ENCODE measurements around the gene ITM2C. TPM values are rescaled to one million over a fixed set of nuclear protein-coding genes. Genes with fewer than 3 reads are reported as not detected.

The ITM2C gene
- total and polyA plus RNA-seq, 2 of the 13 experiments (the other 11 are each of a cell fraction or from before 2014, with no cell fraction given), result 70.5 to 270 TPM

DNA sequence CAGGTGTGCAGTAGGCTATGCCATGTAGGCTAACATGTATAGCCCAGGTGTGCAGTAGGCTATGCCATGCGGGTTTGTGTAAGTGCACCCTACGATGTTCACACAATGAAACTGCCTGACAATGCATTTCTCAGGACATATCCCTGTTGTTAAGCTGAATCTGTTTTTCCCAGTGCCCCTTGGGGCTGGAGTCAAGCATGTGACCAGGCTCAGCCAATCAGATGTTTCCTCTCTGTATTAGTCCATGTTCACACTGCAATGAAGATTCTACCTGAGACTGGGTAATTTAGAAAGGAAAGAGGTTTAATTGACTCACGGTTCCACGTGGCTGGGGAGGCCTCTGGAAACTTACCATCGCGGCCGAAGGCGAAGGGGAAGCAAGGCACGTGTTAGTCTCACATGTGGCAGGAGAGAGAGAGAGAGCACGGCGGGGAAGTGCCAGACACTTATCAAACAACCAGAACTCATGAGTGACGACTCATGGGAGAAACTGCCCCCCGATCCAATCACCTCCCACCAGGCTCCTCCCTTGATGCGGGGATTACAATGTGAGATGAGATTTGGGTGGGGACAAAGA lies 24.2 kb downstream of the ITM2C start:
- 68% methylated on average over 14 of the region's 14 CpGs for WGBS (ENCODE audit: low lambda C conversion rate)
- no peak for FAIRE-seq

DNA sequence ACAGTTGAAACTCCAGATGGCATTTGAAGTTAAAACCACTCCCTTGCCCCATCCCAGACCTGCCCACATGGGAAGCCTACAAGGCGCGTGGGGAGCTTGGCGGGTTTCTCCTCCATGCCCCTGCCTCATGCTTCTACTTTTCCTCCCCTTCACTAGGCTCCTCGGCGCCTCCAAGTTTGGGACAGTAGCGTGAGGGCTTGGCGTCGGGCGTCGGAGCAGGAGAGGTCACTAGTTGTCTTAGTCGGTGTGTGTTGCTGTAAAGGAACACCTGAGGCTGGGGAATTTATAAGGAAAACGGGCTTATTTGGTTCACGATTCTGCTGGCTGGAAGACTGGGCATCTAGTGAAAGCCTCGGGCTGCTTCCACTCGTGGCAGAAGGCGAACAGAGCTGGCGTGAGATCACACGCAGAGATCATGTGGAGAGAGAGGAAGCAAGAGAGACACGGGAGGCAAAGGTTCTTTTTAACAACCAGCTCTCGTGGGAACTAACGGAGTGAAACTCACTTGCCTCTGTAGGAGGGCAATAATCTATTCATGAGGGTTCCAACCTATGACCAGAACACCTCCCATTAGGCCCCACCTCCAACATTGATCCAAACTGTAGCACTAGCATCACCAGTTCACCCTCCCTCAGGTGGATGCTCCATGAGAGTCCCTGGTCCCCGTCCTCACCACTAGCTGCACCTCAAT lies 25.3 kb downstream of the ITM2C start:
- TF ChIP-seq GLI4 (CRISPR knock-in tag; IDR thresholded peaks at IDR 0.05; ENCODE audit: borderline replicate concordance) (no peak), ZNF788 (CRISPR knock-in tag; IDR thresholded peaks at IDR 0.05; ENCODE audit: borderline replicate concordance) (no peak), FOSL1 (CRISPR knock-in tag; IDR thresholded peaks at IDR 0.05; ENCODE audit: borderline replicate concordance) (no peak), MED1 (CRISPR knock-in tag; IDR thresholded peaks at IDR 0.05) (no peak)
- TF ChIP-seq, protein P1, sequence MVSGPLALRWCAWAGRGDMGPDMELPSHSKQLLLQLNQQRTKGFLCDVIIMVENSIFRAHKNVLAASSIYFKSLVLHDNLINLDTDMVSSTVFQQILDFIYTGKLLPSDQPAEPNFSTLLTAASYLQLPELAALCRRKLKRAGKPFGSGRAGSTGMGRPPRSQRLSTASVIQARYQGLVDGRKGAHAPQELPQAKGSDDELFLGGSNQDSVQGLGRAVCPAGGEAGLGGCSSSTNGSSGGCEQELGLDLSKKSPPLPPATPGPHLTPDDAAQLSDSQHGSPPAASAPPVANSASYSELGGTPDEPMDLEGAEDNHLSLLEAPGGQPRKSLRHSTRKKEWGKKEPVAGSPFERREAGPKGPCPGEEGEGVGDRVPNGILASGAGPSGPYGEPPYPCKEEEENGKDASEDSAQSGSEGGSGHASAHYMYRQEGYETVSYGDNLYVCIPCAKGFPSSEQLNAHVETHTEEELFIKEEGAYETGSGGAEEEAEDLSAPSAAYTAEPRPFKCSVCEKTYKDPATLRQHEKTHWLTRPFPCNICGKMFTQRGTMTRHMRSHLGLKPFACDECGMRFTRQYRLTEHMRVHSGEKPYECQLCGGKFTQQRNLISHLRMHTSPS (CRISPR knock-in tag; IDR thresholded peaks at IDR 0.05; ENCODE audit: low read depth), result no peak
- FAIRE-seq (no peak), ATAC-seq (no peak), DNase-seq (ENCODE audit: low spot score) (no peak)
- no TSS peak for BruUV-seq (replicated peaks)
- in situ Hi-C loops (cut with HindIII; ENCODE audit: extremely low pct_ligation_motif_present, low pct_unique_long_range_greater_than_20kb), result no loop called here
- POLR2A ChIA-PET, result no interaction called here
- H3K27me3 ChIP-seq (ENCODE audit: control insufficient read depth in 1 of 2, insufficient read depth in 2 of 2, low read length in 2 of 2), result peaks cover 5 to 57% of the 10 kb centered on the region in 2 experiments; a peak in 4 of 5 replicates
- H3K9me3 ChIP-seq (ENCODE audit: low read length), result no peaks in the 10 kb centered on the region
- no peak overlapping the region for H3K9ac ChIP-seq (ENCODE audit: insufficient read depth, low read depth, low read length)
- CTCF ChIA-PET (ENCODE audit: low intra/inter-chr PET ratio, low total read pairs), result no interaction called here
- H4K20me1 ChIP-seq (ENCODE audit: insufficient read depth, low read length), result no peaks in the 10 kb centered on the region
- no peak overlapping the region for H3K4me2 ChIP-seq (ENCODE audit: low read depth, low read length)
- H3K79me2 ChIP-seq (ENCODE audit: insufficient read depth, low read length), result no peaks in the 10 kb centered on the region
- no peaks in the 10 kb centered on the region for H3K4me1 ChIP-seq (ENCODE audit: insufficient read depth, low read length)
- intact Hi-C loops (cut with micrococcal nuclease; ENCODE audit: unreplicated experiment), result no loop called here
- H2AFZ ChIP-seq (ENCODE audit: low read length), result no peak overlapping the region
- H3K36me3 ChIP-seq (replicated peaks in 1 of 2; ENCODE audit: control insufficient read depth in 1 of 2, insufficient read depth in 2 of 2, low read length in 2 of 2), result no peaks in the 10 kb centered on the region
- no peak overlapping the region for H3K4me3 ChIP-seq (replicated peaks in 1 of 3; ENCODE audit: insufficient read depth in 1 of 3, low read depth in 2 of 3, low read length in 3 of 3)
- H3K27ac ChIP-seq (ENCODE audit: extremely low read length, insufficient read depth, low read length), result no peak overlapping the region
- WGBS (ENCODE audit: low lambda C conversion rate), result 25% methylated on average over 22 of the region's 22 CpGs

More for the DNA sequence above, 24.2 kb downstream of the ITM2C start:
- ATAC-seq, result no peak
- intact Hi-C loops (cut with micrococcal nuclease; ENCODE audit: unreplicated experiment) (no loop called here), in situ Hi-C loops (cut with HindIII; ENCODE audit: extremely low pct_ligation_motif_present, low pct_unique_long_range_greater_than_20kb) (no loop called here)
- Histone ChIP-seq H3K4me1 (ENCODE audit: insufficient read depth, low read length) (no peaks in the 10 kb centered on the region), H3K27ac (ENCODE audit: extremely low read length, insufficient read depth, low read length) (no peak overlapping the region), H4K20me1 (ENCODE audit: insufficient read depth, low read length) (no peaks in the 10 kb centered on the region), H3K4me3 (replicated peaks in 1 of 3; ENCODE audit: insufficient read depth in 1 of 3, low read depth in 2 of 3, low read length in 3 of 3) (no peak overlapping the region), H3K9ac (ENCODE audit: insufficient read depth, low read depth, low read length) (no peak overlapping the region), H3K27me3 (ENCODE audit: control insufficient read depth in 1 of 2, insufficient read depth in 2 of 2, low read length in 2 of 2) (peaks cover 5 to 47% of the 10 kb centered on the region in 2 experiments; a peak in 4 of 5 replicates), H3K79me2 (ENCODE audit: insufficient read depth, low read length) (no peaks in the 10 kb centered on the region), H3K36me3 (replicated peaks in 1 of 2; ENCODE audit: control insufficient read depth in 1 of 2, insufficient read depth in 2 of 2, low read length in 2 of 2) (no peaks in the 10 kb centered on the region), H2AFZ (ENCODE audit: low read length) (no peak overlapping the region), H3K9me3 (ENCODE audit: low read length) (no peaks in the 10 kb centered on the region), H3K4me2 (ENCODE audit: low read depth, low read length) (no peak overlapping the region)
- CTCF ChIA-PET (ENCODE audit: low intra/inter-chr PET ratio, low total read pairs), result no interaction called here
- TF ChIP-seq ZNF335 (CRISPR knock-in tag; IDR thresholded peaks at IDR 0.05) (no peak), NFYC (CRISPR knock-in tag; IDR thresholded peaks at IDR 0.05) (peak; percentile 44; the same call in 1 of the 2 replicates)
- TF ChIP-seq, protein P2, sequence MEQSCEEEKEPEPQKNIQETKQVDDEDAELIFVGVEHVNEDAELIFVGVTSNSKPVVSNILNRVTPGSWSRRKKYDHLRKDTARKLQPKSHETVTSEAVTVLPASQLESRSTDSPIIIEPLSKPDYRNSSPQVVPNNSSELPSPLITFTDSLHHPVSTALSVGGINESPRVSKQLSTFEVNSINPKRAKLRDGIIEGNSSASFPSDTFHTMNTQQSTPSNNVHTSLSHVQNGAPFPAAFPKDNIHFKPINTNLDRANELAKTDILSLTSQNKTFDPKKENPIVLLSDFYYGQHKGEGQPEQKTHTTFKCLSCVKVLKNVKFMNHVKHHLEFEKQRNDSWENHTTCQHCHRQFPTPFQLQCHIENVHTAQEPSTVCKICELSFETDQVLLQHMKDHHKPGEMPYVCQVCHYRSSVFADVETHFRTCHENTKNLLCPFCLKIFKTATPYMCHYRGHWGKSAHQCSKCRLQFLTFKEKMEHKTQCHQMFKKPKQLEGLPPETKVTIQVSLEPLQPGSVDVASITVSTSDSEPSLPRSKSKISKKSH (CRISPR knock-in tag; IDR thresholded peaks at IDR 0.05; ENCODE audit: borderline replicate concordance), result no peak
- POLR2A ChIA-PET, result no interaction called here
- DNase-seq (ENCODE audit: low spot score), result no peak
- no TSS peak for BruUV-seq (replicated peaks)
